ENCODE results near the gene FAM118B.

GRCh38 chr11:126190792-126191191 is 20.8 kb upstream of the FAM118B start:
- TF ChIP-seq CTCF (conservative IDR thresholded peaks at IDR 0.05; ENCODE audit: low read length) (no peak), EZH2phosphoT487 (IDR thresholded peaks at IDR 0.05; ENCODE audit: borderline replicate concordance) (no peak)

All from Loucy (cell line).